ENCODE measurements around the gene CASKIN1. TPM values are rescaled to one million over a fixed set of nuclear protein-coding genes. Genes with fewer than 3 reads are reported as not detected.

The CASKIN1 gene
- polyA plus RNA-seq, 1 donor from 2014 or later: not detected

- Mint-ChIP-seq H3K36me3 (peaks cover 4% of the 10 kb centered on the region), H3K4me3 (peak overlapping the region in 2 of 4 donors; percentile 34 to 70), H3K27me3 (peaks cover 32% of the 10 kb centered on the region), H3K4me1 (peaks cover 0 to 3% (median 3%) of the 10 kb centered on the region in 3 donors), H3K9me3 (no peaks in the 10 kb centered on the region), H3K27ac (no peak overlapping the region)
Measured at GRCh38 chr16:2196981-2197511, 641 bp upstream of the CASKIN1 start.

DNA sequence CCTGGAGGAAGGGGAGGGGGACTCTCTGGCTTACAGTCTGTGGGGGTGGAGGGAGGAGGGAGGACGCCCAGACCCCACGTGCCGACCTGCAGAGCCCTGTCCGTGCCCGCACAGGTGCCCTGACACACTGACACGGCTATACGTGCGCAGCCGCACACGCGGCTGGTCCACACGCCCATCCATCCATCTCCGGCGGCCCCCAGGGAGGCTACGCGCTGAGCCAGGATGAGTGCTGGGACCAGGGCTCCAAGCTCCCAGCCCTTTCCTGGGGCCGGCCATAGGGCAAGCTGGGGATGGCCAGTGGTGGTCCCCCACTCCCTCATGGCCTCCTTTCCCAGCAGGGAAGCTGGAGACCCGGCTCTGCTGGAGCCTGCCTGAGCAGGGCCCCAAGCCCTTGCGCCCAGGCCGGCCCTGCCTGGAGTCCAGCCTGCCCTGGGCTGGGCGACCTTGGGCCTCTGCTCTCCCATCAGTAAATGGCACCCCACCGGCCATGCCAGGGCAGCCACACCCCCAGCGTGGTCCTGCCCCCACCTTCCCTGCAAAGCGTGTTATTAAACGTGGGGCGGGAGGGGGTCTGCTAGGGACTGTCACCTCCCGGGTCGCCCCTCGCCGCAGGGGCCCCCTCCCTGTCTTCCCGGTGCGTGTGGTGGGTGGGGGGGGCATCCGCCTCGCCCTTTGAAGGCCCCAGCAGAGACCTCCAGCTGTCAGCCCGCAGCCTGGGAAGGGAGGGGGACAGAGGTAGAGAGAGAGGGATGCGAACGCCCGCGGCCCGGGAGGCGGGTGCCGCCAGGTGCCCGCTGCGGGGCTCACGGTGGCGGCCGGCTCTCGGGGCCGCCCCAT lies 863 bp downstream of the CASKIN1 start:
- peaks cover 0 to 3% (median 3%) of the 10 kb centered on the region in 3 donors for H3K4me1 Mint-ChIP-seq
- H3K27ac Mint-ChIP-seq: peak overlapping the region in 1 of 3 donors; percentile 30
- peak overlapping the region; percentile 30 to 79 (median 42) for H3K4me3 Mint-ChIP-seq
- H3K36me3 Mint-ChIP-seq: peaks cover 1% of the 10 kb centered on the region
- no peaks in the 10 kb centered on the region for H3K9me3 Mint-ChIP-seq
- H3K27me3 Mint-ChIP-seq: peaks cover 33% of the 10 kb centered on the region

GRCh38 chr16:2194852-2195321 lies 1.5 kb downstream of the CASKIN1 start:
- Mint-ChIP-seq H3K27me3 (peaks cover 31% of the 10 kb centered on the region), H3K27ac (peak overlapping the region in 1 of 3 donors; percentile 30), H3K4me1 (peaks cover 0 to 3% (median 3%) of the 10 kb centered on the region in 3 donors), H3K36me3 (peaks cover 1% of the 10 kb centered on the region), H3K9me3 (no peaks in the 10 kb centered on the region), H3K4me3 (peak overlapping the region; percentile 30 to 89 (median 51))

DNA sequence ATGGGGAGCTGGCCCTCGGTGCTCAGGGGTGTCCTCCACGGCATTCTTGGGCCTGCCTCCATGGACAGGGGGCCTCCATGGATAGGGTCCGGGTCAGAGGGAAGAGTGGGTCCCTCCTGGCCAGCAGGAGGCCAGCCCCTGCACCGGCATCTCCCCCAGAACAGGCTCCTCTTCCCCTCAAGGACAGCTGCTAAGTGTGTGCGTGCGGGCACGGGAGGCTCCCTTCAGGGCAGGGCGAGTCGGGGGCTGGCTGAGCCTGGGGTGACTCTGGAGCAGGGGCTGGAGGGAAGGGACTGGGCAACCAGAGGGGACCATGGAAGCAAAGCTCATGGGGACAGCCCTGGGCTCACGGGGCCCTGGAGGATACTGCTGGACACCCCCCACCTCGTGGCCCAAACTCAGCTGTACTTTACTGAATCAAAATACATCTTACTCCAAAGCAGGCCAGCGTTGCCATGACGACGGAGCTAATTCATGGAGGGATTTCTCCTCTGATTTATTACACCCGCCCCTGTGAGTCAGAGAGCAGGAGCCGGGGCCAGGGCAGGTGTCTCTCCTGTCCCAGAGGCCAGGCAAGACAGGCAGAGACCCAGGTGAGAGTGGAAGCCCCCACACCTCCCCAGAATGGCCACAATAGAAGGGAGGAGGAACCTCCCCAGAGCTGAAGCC lies 2.1 kb downstream of the CASKIN1 start:
- Mint-ChIP-seq H3K4me3 (peak overlapping the region in 2 of 4 donors; percentile 30 to 89), H3K27me3 (peaks cover 31% of the 10 kb centered on the region), H3K36me3 (peaks cover 1% of the 10 kb centered on the region), H3K4me1 (peaks cover 0 to 3% (median 3%) of the 10 kb centered on the region in 3 donors), H3K9me3 (no peaks in the 10 kb centered on the region), H3K27ac (peak overlapping the region in 1 of 3 donors; percentile 30)

DNA sequence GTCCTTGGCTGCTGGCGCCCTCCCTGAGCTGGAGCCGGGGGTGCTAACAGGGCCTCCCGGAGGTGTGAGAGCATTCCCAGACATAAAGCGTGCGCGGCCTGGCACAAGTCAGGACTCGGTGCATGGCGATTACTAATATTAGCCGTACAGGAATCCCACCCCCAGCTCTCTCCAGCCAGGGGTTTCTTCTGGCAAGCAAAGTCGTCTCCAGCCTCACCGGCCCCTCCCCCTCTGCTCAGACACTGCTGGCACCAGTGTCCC lies 5.0 kb downstream of the CASKIN1 start:
- Mint-ChIP-seq H3K27ac (no peak overlapping the region), H3K4me1 (peaks cover 0 to 3% (median 3%) of the 10 kb centered on the region in 3 donors), H3K4me3 (no peak overlapping the region), H3K9me3 (no peaks in the 10 kb centered on the region), H3K36me3 (peaks cover 1% of the 10 kb centered on the region), H3K27me3 (peaks cover 18% of the 10 kb centered on the region)

DNA sequence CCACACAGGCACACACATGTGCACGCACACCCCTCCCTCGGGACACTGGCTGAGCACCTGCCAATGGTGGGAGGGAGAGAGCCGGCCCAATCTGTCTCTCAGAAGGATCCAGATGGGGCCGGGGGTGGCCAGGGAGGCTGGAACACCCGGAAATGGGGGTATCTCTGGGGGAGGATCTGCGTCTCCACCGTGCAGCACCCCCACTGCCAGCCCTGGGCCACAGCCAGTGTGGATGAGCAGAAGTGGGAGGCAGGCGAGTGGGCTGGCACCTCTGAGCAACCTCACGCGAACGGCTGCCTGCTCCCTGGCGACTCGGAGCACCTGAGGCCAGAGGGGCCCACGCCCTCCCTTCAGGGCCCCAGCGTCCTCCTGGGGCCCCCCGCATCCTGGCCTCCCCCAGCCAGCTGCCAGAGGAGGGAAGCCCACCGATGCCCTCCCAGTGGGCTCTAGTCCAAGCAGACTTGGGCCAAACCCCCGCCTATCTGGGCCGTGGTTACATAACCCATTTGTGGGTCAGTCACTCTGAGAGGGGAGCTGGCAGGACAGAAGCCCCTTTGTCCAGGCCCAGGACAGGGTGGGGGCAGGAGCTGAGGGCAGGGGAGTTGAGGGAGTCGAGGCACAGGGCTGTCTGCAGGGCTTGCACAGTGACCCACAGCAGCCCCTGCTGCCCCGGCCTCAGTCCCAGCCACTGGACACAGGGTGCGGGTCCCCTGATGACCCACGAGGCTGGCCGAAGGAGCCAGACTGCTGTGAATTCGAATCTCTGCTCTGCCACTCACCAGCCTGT lies 5.6 kb downstream of the CASKIN1 start:
- Mint-ChIP-seq H3K9me3 (no peaks in the 10 kb centered on the region), H3K27ac (no peak overlapping the region), H3K36me3 (peaks cover 1% of the 10 kb centered on the region), H3K4me3 (no peak overlapping the region), H3K27me3 (peaks cover 18% of the 10 kb centered on the region), H3K4me1 (peaks cover 0 to 3% (median 3%) of the 10 kb centered on the region in 3 donors)

GRCh38 chr16:2190002-2190658 lies 6.3 kb downstream of the CASKIN1 start:
- peaks cover 1% of the 10 kb centered on the region for H3K36me3 Mint-ChIP-seq
- no peaks in the 10 kb centered on the region for H3K9me3 Mint-ChIP-seq
- H3K4me3 Mint-ChIP-seq: no peak overlapping the region
- peaks cover 15% of the 10 kb centered on the region for H3K27me3 Mint-ChIP-seq
- no peak overlapping the region for H3K27ac Mint-ChIP-seq
- H3K4me1 Mint-ChIP-seq: peaks cover 0 to 3% (median 3%) of the 10 kb centered on the region in 3 donors

GRCh38 chr16:2189252-2189893 lies 7.0 kb downstream of the CASKIN1 start:
- peaks cover 0 to 2% (median 0%) of the 10 kb centered on the region in 3 donors for H3K4me1 Mint-ChIP-seq

GRCh38 chr16:2188395-2188794 lies 8.0 kb downstream of the CASKIN1 start:
- Mint-ChIP-seq H3K4me1 (peaks cover 0 to 4% (median 2%) of the 10 kb centered on the region in 3 donors), H3K27me3 (peaks cover 6% of the 10 kb centered on the region), H3K9me3 (no peaks in the 10 kb centered on the region), H3K27ac (no peak overlapping the region), H3K36me3 (peaks cover 1% of the 10 kb centered on the region), H3K4me3 (no peak overlapping the region)

More at GRCh38 chr16:2189252-2189893, 7.0 kb downstream of the CASKIN1 start:
- no peaks in the 10 kb centered on the region for H3K9me3 Mint-ChIP-seq
- no peak overlapping the region for H3K4me3 Mint-ChIP-seq
- H3K27ac Mint-ChIP-seq: no peak overlapping the region
- peaks cover 8% of the 10 kb centered on the region for H3K27me3 Mint-ChIP-seq
- peaks cover 1% of the 10 kb centered on the region for H3K36me3 Mint-ChIP-seq

DNA sequence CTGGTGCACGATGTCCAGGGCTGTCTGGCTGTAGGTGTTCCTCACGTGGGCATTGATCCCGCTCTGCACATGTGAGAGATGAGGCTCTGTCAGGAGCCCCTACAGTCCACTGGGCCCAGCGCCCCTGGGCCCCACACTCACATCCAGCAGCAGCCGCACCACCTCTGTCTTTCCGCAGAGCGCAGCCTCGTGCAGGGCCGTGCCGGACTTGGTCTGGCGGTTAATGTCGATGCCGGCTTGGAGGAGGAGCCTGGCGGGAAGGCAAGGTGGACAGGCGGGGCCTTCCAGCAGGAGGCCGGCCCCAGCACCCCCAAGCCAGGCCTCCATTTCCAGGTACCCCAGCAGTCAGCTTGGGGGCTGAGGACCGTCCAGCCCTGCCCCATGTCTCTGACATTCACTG lies 9.2 kb downstream of the CASKIN1 start:
- H3K27me3 Mint-ChIP-seq: peaks cover 3% of the 10 kb centered on the region
- no peak overlapping the region for H3K27ac Mint-ChIP-seq
- H3K4me1 Mint-ChIP-seq: peaks cover 0 to 4% (median 2%) of the 10 kb centered on the region in 3 donors
- no peaks in the 10 kb centered on the region for H3K9me3 Mint-ChIP-seq
- no peaks in the 10 kb centered on the region for H3K36me3 Mint-ChIP-seq
- no peak overlapping the region for H3K4me3 Mint-ChIP-seq

GRCh38 chr16:2186505-2186904 lies 9.9 kb downstream of the CASKIN1 start:
- H3K27ac Mint-ChIP-seq: no peak overlapping the region
- H3K36me3 Mint-ChIP-seq: no peaks in the 10 kb centered on the region
- no peak overlapping the region for H3K4me3 Mint-ChIP-seq
- H3K9me3 Mint-ChIP-seq: no peaks in the 10 kb centered on the region
- peaks cover 3% of the 10 kb centered on the region for H3K27me3 Mint-ChIP-seq
- peaks cover 0 to 4% (median 2%) of the 10 kb centered on the region in 3 donors for H3K4me1 Mint-ChIP-seq

DNA sequence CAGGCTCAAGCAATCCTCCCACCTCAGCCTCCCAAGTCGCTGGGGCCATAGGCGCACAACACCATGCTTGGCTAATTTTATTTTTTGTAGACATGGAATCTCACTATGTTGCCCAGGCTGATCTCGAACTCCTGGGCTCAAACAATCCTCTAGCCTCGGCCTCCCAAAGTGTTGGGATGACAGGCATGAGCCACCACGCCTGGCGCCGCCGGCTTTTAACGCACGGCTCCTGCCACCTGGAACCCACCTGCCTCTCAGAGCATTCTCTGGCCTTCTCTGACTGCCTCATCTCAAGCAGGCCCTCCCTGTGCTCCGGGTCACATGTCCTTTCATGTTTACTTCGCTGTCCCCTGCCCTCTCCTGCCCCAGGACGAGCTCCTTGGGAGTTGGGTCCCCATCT lies 10.3 kb downstream of the CASKIN1 start:
- Mint-ChIP-seq H3K36me3 (no peaks in the 10 kb centered on the region), H3K4me1 (peaks cover 0 to 4% (median 2%) of the 10 kb centered on the region in 3 donors), H3K9me3 (no peaks in the 10 kb centered on the region), H3K27ac (peak overlapping the region in 1 of 3 donors; percentile 23), H3K27me3 (peaks cover 3% of the 10 kb centered on the region), H3K4me3 (peak overlapping the region in 1 of 4 donors; percentile 57)

DNA sequence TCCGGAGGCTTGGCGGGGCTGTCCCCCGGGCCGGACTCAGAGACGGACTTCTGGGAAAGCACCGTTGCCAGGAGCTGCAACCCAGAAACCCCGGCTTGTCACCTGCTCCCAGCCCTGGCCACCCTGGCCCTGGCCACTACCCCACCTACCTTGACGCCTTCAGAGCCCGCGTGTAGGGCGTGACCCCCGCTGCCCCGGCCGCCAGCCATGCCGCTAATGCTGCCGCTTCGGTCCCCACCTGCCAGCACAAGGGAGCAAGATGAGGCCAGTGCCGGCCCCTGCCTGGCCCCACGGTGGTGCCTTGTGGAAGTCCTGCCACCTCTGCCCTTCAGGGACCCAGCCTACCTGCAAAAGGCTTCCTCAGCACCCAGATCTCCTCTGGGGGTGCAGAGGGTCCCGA lies 11.4 kb downstream of the CASKIN1 start:
- H3K4me1 Mint-ChIP-seq: peaks cover 0 to 4% (median 2%) of the 10 kb centered on the region in 3 donors
- no peaks in the 10 kb centered on the region for H3K36me3 Mint-ChIP-seq
- no peaks in the 10 kb centered on the region for H3K27me3 Mint-ChIP-seq
- no peak overlapping the region for H3K27ac Mint-ChIP-seq
- no peak overlapping the region for H3K4me3 Mint-ChIP-seq
- no peaks in the 10 kb centered on the region for H3K9me3 Mint-ChIP-seq

DNA sequence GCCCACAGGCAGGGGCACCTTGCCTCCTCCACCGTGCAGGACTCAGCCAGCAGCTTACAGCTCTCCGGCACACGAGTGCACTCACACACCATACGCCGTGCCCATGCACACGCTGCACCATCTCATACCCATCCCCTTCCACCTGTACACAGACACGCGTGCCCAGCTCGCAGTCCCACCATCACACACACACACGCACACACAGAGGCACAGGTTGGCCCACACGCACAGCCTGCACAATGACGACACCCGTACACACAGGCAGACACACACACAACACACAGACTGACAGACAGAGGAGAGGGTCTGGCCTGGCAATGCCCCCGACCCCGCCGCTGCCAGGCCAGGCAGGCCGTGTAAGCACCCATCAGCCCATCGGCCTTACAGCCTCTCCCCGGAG lies 12.1 kb downstream of the CASKIN1 start:
- no peaks in the 10 kb centered on the region for H3K36me3 Mint-ChIP-seq
- no peaks in the 10 kb centered on the region for H3K9me3 Mint-ChIP-seq
- no peak overlapping the region for H3K27ac Mint-ChIP-seq
- H3K4me3 Mint-ChIP-seq: no peak overlapping the region
- H3K4me1 Mint-ChIP-seq: peaks cover 0 to 4% (median 2%) of the 10 kb centered on the region in 3 donors
- H3K27me3 Mint-ChIP-seq: no peaks in the 10 kb centered on the region
